GM21786 (cell line): Measurements from ENCODE around the gene PDILT.
"Not testable (repeated sequence)": the region's sequence is repeated elsewhere in the genome, so short reads cannot be mapped to it uniquely, and the experiment has no call there.

Source experiments
- ATAC-seq: cut with Tn5 transposase; IDR thresholded peaks from one replicate; pipeline ENCODE4 v1.9.1; 2021; ENCODE audit not compliant: unreplicated experiment

The PDILT gene, protein sequence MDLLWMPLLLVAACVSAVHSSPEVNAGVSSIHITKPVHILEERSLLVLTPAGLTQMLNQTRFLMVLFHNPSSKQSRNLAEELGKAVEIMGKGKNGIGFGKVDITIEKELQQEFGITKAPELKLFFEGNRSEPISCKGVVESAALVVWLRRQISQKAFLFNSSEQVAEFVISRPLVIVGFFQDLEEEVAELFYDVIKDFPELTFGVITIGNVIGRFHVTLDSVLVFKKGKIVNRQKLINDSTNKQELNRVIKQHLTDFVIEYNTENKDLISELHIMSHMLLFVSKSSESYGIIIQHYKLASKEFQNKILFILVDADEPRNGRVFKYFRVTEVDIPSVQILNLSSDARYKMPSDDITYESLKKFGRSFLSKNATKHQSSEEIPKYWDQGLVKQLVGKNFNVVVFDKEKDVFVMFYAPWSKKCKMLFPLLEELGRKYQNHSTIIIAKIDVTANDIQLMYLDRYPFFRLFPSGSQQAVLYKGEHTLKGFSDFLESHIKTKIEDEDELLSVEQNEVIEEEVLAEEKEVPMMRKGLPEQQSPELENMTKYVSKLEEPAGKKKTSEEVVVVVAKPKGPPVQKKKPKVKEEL

DNA sequence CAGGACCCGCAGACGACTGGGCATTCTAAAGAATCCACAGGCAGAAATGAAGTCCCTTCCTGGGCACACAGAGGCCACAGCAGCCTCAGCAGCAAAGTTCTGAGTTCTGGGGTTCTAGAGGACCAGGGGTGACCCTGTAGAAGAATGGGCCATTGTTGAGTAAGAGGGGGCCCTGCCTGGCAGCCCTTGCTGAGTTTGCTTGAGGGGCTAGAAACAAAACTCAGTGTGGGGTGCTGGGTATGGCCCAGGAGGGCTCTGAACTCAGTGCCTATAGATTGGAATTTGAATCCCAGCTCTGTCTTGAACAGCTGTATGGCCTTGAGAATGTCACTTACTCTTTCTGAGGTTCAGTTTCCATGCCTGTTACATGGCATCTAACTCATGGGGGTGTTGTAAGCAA is at the start of gene PDILT:
PDILT (minus strand) TSS at position 101 of the 400 bp plus-strand sequence. CDS start 5,437 bp downstream, outside the sequence.
- no peak for ATAC-seq

DNA sequence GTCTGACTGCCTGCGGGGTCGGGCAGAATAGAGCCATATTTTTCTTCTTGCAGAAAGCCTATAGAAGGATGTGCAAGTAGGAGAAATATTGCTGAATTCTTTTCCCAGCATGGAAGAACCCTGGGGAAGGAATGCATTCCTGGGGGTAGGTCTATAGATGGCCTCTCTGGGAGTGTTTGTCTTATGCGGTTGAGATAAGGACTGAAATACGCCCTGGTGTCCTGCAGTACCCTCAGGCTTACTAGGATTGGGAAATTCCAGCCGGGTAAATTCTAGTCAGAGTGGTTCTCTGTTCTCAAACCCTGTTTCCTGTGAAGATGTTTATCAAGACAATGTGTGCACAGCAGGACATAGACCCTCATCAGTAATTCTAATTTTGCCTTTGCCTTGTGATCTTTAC is 49.1 kb upstream of the PDILT start:
- not testable (repeated sequence) for ATAC-seq

DNA sequence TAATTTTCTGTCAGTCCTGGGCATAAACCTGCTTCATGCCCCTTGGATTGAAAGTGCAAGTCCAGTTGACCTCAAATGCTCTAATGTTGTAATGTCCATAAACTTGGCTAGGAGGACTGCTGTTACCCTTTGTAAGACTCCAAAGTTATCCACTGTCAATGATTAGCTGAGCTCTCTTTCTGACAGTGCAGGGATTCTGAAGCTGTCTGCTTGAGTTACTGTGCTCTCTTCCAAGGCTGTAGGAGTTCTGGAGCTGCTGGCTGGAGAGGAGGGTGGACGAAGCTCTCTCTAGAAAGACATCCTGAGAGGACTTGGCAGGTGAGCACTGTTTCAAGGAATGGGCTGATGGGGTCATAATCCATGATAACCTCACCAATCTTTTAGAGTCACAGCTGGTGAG is 46.8 kb upstream of the PDILT start, which contains the start of gene ACSM2A:
ACSM2A (plus strand) TSS at position 158 of the 400 bp plus-strand sequence. CDS start 8,594 bp downstream, outside the sequence.
- ATAC-seq = not testable (repeated sequence)

DNA sequence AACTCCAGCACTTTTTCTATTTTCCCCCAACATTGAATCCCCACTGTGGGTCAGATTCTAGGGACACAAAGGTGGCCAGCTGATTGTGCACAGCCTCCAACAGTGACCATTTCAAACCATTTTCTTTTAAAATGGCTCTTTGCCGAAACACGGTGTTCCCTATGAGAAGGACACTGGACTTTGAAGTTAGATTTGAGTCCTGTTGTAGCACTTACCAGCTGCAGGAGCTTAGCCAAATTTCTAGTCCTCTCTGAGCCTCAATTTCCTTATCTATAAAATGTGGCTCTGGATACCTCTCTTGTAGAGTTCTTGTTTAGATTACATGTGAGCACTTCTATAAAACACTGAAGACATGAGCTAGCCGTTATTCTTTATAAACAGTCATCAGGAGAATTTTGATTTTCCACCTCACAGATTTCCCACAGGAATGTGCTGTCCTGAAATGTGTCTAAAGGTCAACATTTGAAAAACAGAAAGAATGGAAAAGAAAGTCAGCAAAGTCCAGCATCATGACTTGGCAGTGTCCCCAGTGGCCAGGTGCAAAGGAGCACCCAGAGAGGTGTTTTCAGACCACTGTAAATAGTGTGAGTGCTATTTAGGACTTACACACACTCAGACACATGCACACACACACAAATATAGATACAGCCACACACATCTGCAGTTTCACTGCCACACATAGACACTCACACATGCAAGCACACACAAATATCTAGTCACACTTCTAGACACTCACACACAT is 42.3 kb upstream of the PDILT start:
- ATAC-seq = not testable (repeated sequence)

DNA sequence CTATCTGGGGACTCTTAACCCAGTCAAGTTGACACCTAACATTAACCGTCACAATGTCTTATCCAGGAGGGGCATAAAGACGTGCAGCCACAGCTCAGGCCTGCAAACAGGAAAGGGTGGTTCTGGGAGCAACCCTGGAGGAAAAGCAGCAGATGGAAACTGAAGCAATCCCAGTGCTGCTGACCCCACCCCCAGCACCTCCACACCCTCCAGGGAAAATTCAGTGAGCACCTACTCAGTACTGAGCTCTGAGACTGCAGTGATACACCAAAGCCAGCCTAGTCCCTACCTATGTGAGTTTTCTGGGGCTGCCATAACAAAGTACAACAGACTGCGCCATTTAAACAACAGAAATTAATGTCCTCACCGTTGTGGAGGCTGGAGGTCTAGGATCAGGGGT is 37.3 kb upstream of the PDILT start:
- ATAC-seq = not testable (repeated sequence)

DNA sequence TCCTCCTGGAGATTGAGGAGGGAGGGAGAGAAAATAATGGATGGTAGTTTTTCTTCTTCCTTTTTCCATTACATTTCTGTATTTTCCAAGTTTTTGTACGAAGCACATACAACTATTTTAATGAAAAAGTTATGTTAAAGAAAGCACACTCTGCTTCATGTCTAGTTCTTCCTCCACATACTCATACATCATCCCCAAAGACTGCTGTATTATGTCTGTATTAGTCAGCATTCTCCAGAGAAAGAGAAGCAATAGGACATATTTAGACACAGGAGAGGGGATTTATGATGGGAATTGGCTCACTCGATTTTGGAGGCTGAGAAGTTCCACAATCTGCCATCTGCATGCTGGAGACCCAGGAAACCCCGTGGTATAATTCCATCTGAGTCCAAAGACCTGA is 36.7 kb upstream of the PDILT start:
- no peak for ATAC-seq

DNA sequence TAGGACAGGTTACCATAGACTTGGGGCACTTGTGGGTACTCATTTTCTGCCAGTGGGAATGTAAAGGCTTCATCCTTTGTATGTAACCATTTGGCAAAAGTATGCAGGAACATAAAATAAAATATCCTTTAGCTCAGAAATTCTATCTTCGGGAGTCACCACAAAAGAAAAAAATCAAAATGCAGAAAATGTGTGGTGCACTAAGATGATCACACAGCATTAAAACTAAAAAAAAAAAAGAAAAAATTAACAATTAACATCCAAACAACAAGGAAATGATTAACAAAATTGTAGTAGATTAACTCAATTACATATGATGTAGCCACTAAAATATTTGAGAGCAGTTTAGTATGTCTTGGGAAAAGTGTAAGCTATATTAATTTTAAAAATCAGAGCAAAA is 36.2 kb upstream of the PDILT start:
- ATAC-seq = not testable (repeated sequence)

DNA sequence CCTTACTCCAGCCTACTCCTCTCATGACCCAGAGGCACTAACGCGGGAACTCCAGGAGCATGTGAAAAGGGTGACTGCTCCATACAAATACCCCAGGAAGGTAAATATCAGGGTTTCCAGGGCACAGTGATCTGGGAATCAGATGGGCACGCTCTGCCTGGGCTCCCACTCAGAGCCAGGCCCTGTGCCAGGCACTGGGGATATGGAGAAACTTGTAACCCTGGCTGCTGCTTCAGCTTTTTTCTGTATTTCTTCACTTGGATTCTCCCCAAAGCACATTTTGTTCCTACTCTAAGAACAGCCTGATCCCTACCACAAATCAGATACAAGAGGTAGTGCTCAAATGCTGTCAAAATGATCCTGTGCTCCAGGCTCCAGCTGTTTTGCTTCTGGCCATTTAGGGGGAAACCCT is 35.3 kb upstream of the PDILT start:
- not testable (repeated sequence) for ATAC-seq

DNA sequence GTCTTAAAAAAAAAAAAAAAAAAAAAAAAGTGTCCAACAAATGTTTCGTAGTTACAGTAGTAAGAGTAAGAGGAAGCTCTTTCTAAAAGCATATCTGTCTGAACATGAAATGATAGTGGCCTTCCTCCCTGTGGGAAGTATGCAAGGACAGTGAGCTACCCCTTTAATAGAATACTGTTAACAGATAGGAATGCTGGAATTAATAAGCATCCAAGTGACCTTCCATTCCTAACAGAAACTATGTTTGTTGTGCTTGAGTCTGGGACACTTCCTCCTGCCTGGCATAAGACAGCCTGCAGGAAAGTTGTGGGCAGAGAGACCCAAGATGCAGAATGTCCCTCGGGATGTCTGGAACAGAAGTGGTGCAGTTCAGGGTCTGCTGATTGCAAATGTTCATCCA is 34.4 kb upstream of the PDILT start:
- not testable (repeated sequence) for ATAC-seq

DNA sequence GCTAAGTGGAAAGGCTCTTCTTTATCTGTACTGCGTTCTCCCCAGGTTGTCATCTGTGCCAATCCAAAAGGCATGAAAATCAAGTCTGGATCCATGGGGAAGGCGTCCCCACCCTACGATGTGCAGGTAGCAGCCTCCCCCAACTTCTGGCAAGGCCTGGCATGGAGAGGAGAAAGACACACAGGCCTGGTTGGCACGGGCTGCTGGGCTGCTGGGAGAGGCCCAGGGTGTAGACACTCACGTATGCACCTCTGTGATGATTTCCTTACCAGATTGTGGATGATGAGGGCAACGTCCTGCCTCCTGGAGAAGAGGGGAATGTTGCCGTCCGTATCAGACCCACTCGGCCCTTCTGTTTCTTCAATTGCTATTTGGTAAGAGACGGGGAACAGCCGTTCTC is 26.4 kb upstream of the PDILT start:
- no peak for ATAC-seq

DNA sequence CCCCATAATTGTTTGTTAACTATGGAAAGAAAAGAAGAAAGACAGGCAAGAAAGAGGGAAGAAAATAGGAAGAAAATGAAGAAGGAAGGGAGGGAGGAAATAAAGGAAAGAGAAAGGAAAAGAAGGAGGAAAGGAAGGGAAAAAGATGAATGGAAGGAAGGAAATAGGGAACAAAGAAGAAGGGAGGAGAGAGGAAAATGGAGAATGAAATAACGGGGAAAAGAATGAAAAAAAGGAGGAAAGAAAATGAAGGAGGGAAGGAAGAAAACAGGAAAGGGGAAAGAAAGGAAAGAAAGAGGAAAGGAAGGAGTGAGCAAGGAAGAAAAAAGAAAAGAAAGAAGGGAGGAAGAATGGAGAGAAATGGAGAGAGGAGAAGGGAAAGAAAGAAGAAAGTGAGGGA is 25.9 kb upstream of the PDILT start:
- not testable (repeated sequence) for ATAC-seq

DNA sequence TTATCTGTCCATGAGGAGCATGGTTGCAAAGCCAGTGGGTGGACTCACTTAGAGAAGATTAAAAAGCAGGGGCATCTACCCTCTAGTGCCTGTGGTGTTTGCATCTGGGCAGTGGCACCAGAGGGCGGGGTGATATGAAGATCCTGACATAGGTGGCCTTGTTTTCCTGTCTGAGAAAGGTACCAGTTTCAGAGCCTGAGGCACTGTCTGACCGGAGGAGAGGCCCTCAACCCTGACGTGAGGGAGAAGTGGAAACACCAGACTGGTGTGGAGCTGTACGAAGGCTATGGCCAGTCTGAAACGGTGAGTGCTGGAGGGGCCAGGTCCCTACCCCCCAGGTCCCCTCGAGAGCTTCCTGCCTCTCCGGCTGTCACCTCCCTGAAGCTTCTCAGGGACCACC is 25.0 kb upstream of the PDILT start:
- ATAC-seq = not testable (repeated sequence)

DNA sequence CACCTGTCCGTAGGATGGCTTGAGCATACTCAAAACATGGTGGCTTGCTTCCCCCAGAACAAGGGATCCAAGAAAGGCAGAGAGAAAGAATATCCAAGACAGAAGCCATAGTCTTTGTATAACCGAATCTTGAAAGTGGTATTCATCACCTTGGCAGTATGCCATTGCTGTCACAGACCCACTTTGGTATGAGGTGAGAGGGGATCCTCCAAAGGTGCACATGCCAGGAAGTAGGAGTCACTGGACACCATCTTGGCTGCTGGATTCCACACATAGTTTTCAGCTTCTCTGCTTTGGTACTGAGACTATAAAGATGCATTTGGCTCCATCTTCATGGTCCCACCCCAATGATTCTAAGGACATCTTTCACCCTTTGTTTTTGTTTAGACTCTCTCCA is 22.9 kb upstream of the PDILT start:
- ATAC-seq = not testable (repeated sequence)

DNA sequence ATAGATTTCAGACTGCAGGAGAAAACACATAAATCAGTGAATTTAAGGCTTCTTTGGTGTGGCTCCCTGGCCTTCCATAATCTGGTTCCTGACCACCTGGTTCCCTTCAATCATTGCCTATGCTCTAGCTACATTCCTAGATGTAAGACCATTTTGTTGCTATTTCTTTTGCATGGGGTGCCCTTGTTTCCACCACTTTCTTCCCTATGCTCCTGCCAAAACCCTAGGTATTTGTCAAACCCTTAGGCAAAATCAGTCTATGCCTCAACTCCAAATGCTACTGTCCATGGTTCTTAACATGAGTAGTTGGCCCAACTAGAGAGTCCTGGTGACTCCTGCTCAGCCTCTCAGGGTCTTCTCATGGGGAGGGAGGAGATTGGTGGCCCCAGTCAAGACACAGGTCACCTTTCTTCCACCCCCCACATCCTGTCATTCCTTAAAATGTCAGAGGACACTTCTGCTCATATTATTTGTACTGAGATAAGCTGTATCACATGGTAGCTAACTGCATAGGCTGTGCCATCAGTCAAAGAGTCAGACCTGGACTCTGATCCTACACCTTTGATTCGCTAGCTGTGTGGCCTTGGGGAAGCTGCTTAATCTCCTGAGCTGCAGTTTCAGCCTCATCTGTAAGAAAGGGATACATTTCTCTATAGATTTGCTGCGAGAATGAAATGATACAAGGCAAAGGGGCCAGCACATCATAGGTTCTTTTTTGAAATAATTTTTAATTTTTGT is 19.8 kb upstream of the PDILT start:
- ATAC-seq = no peak

DNA sequence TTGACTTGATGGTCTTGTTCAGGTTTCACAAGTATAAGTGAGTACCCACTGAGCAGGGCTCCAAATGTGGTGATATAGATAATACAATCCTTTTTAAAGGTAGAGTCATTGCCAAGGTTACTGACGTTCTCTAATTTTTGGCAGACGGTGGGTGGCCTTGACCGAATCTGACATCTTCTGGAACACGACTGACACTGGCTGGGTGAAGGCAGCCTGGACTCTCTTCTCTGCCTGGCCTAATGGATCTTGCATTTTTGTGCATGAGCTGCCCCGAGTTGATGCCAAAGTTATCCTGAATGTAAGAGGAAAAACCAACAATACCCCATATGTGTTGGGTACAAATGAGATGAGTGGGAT is 19.2 kb upstream of the PDILT start:
- ATAC-seq = not testable (repeated sequence)

DNA sequence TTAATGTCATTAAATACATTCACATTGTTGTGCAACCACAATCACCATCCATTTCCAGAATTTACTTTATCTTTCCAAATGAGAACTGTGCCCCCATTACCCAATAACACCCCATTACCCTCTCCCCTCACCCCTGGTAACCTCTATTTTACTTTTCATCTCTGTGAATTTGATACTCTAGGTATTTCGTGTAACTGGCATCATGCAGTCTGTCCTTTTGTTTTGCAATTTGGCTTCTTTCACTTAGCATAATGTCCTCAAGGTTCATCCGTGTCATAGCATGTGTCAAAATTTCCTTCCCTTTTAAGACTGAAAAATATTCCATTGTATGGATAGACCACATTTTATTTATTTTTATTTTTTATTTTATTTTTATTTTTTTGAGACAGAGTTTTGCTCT is 17.2 kb upstream of the PDILT start:
- ATAC-seq = not testable (repeated sequence)

DNA sequence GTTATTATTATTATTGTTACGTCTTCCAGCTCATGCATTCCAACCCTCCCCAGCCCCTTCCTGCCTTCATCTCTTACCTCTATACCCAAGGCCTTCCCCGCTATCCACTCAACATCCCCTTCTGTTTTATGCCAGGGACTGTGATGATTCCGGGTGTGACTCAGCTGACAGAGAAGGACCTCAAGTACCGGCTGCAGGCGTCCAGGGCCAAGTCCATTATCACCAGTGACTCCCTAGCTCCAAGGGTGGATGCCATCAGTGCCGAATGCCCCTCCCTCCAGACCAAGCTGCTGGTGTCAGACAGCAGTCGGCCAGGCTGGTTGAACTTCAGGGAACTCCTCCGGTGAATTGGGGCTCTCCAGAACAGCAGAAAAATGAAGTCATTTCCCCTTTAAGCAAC is 14.6 kb upstream of the PDILT start:
- ATAC-seq = not testable (repeated sequence)

DNA sequence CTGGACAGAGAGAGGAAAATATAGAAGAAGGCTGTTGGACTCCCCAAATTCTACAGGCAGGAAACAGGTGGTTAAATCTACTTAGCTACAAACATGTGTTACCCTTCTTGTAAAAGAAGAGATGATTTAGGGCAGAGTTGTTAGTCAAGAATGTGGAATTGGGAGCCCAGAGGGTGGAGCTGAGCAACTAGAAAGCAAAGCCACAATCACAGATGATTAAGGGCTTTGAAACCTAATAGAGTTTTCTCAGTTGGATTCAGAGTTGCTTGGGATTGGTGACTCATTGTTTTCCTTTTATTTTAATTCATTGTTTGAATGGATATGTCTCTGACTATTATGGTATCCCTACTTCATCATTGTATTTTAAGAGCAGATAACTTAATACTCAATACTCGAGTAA is 11.0 kb upstream of the PDILT start:
- no peak for ATAC-seq

DNA sequence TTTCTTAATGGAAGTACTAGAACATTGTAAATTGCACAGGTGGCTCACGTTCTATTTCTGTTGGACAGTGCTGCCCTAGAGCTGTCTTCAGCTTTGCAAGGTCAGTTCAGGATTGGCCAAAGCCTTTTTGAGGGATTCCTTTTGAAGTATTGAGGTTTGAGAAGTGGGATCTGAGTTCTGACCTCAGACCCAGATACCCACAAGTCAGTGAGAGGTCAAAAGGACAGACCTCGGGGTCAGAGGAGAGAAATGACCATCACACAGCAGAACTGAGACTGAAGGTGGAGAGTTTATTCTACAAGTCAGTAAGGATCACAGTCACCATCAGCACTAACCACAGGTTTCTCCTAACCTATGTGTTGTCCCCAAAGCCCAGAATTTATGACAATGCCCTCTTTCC is 6.5 kb upstream of the PDILT start:
- no peak for ATAC-seq

DNA sequence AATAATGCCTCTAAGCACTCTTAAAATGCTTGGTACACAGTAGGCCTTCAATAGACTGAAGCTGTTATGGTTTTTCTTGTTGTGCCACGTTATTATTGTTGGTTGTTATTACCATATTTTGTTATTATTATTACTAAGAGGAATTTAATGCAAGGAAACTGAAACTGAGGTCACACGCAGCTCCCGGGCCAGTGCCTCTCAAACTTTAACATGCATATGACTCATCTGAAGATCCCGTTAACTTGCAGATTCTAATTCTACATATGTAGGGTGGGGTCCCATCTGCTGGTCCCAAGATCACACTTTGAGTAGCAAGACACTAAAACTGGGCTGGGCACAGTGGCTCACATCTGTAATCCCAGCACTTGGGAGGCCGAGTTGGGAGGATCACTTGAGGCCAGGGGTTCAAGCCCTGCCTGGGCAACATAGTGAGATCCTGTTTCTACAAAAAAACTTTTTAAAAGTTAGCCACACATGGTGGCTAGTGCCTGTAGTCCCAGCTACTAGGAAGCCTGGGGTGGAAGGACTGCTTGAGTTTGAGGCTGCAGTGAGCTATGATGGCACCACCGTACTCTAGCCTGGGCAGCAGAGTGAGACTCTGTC is 5.7 kb upstream of the PDILT start:
- peak; percentile 68 for ATAC-seq
